Measurements from ENCODE around the gene KRTAP10-12. TPM values are rescaled to one million over a fixed set of nuclear protein-coding genes. Genes with fewer than 3 reads are reported as not detected.

The KRTAP10-12 gene
- total and polyA plus RNA-seq, 2 of the 13 experiments (the other 11 are each of a cell fraction or from before 2014, with no cell fraction given) = not detected

- H3K27me3 ChIP-seq (ENCODE audit: control insufficient read depth in 1 of 2, insufficient read depth in 2 of 2, low read length in 2 of 2) = peaks cover 11 to 58% of the 10 kb centered on the region in 2 experiments
- no peaks in the 10 kb centered on the region for H3K36me3 ChIP-seq (replicated peaks in 1 of 2; ENCODE audit: control insufficient read depth in 1 of 2, insufficient read depth in 2 of 2, low read length in 2 of 2)
- H3K4me2 ChIP-seq (ENCODE audit: low read depth, low read length) = no peak overlapping the region
- H4K20me1 ChIP-seq (ENCODE audit: insufficient read depth, low read length) = no peaks in the 10 kb centered on the region
- 70% methylated on average over 39 of the region's 46 CpGs for WGBS (ENCODE audit: low lambda C conversion rate)
- H3K27ac ChIP-seq (ENCODE audit: extremely low read length, insufficient read depth, low read length) = no peak overlapping the region
- in situ Hi-C loops (cut with HindIII; ENCODE audit: extremely low pct_ligation_motif_present, low pct_unique_long_range_greater_than_20kb) (no loop called here), intact Hi-C loops (cut with micrococcal nuclease; ENCODE audit: unreplicated experiment) (no loop called here)
- H3K4me3 ChIP-seq (replicated peaks in 1 of 3; ENCODE audit: insufficient read depth in 1 of 3, low read depth in 2 of 3, low read length in 3 of 3) = no peak overlapping the region
- no peak overlapping the region for H2AFZ ChIP-seq (ENCODE audit: low read length)
- H3K4me1 ChIP-seq (ENCODE audit: insufficient read depth, low read length) = peaks cover 33% of the 10 kb centered on the region
- no peak for TF ChIP-seq PHF8 (CRISPR knock-in tag; IDR thresholded peaks at IDR 0.05)
- no peak for TF ChIP-seq ZKSCAN8 (CRISPR knock-in tag; IDR thresholded peaks at IDR 0.05; ENCODE audit: borderline replicate concordance)
- no peak for TF ChIP-seq MIXL1 (CRISPR knock-in tag; IDR thresholded peaks at IDR 0.05)
- no peak for TF ChIP-seq HOXA9 (CRISPR knock-in tag; IDR thresholded peaks at IDR 0.05; ENCODE audit: borderline replicate concordance)
- no peak for TF ChIP-seq E2F1 (CRISPR knock-in tag; IDR thresholded peaks at IDR 0.05)
- no peak for TF ChIP-seq GABPA (IDR thresholded peaks at IDR 0.05; ENCODE audit: low read depth, low read length)
- no peak for TF ChIP-seq GABPA (CRISPR knock-in tag; IDR thresholded peaks at IDR 0.05; ENCODE audit: low read depth)
- TF ChIP-seq MEF2D (CRISPR knock-in tag; IDR thresholded peaks at IDR 0.05) = no peak
- no peak for TF ChIP-seq GRHL1 (CRISPR knock-in tag; conservative IDR thresholded peaks at IDR 0.05)
- TF ChIP-seq ZNF761 (CRISPR knock-in tag; conservative IDR thresholded peaks at IDR 0.05) = no peak
- no peak for TF ChIP-seq ZNF816 (CRISPR knock-in tag; IDR thresholded peaks at IDR 0.05; ENCODE audit: borderline replicate concordance)
- no peak for TF ChIP-seq ZNF510 (CRISPR knock-in tag; IDR thresholded peaks at IDR 0.05; ENCODE audit: low read depth)
- no peak for TF ChIP-seq NCOA2 (CRISPR knock-in tag; IDR thresholded peaks at IDR 0.05)
- TF ChIP-seq, protein P1, sequence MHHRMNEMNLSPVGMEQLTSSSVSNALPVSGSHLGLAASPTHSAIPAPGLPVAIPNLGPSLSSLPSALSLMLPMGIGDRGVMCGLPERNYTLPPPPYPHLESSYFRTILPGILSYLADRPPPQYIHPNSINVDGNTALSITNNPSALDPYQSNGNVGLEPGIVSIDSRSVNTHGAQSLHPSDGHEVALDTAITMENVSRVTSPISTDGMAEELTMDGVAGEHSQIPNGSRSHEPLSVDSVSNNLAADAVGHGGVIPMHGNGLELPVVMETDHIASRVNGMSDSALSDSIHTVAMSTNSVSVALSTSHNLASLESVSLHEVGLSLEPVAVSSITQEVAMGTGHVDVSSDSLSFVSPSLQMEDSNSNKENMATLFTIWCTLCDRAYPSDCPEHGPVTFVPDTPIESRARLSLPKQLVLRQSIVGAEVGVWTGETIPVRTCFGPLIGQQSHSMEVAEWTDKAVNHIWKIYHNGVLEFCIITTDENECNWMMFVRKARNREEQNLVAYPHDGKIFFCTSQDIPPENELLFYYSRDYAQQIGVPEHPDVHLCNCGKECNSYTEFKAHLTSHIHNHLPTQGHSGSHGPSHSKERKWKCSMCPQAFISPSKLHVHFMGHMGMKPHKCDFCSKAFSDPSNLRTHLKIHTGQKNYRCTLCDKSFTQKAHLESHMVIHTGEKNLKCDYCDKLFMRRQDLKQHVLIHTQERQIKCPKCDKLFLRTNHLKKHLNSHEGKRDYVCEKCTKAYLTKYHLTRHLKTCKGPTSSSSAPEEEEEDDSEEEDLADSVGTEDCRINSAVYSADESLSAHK (CRISPR knock-in tag; IDR thresholded peaks at IDR 0.05; ENCODE audit: borderline replicate concordance) = no peak
- POLR2A ChIA-PET = no interaction called here
- ATAC-seq (no peak), DNase-seq (ENCODE audit: low spot score) (no peak), FAIRE-seq (no peak)
- no TSS peak for BruUV-seq (replicated peaks)
- CTCF ChIA-PET (ENCODE audit: low intra/inter-chr PET ratio, low total read pairs) = no interaction called here
- H3K9ac ChIP-seq (ENCODE audit: insufficient read depth, low read depth, low read length) = no peak overlapping the region
- H3K79me2 ChIP-seq (ENCODE audit: insufficient read depth, low read length) = no peaks in the 10 kb centered on the region
- H3K9me3 ChIP-seq (ENCODE audit: low read length) = no peaks in the 10 kb centered on the region
These were observed 10.0 kb downstream of the KRTAP10-12 start for GRCh38 chr21:44706706-44707581.
